ENCODE results near the gene NUP93.

DNA sequence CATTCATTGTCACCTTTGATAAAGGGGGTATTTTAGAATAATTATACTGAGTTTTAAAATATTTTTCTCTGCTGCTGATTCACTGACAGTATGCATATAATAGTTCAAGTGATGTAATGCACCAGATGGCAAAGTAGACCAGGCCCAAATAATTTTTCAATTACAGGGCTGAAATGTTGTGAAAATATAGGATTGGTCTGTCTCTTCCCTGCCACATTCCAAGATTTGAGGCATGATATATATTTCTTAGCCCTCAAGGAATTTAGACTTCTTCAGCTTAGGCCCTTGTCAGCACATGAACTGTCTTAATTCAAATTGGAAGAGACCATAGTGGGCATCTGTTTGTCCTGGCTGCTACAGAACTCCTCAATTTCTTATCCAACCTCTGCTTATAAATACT, 95.9 kb downstream of the NUP93 start:
- TF ChIP-seq, protein P1, sequence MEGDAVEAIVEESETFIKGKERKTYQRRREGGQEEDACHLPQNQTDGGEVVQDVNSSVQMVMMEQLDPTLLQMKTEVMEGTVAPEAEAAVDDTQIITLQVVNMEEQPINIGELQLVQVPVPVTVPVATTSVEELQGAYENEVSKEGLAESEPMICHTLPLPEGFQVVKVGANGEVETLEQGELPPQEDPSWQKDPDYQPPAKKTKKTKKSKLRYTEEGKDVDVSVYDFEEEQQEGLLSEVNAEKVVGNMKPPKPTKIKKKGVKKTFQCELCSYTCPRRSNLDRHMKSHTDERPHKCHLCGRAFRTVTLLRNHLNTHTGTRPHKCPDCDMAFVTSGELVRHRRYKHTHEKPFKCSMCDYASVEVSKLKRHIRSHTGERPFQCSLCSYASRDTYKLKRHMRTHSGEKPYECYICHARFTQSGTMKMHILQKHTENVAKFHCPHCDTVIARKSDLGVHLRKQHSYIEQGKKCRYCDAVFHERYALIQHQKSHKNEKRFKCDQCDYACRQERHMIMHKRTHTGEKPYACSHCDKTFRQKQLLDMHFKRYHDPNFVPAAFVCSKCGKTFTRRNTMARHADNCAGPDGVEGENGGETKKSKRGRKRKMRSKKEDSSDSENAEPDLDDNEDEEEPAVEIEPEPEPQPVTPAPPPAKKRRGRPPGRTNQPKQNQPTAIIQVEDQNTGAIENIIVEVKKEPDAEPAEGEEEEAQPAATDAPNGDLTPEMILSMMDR (optimal IDR thresholded peaks at IDR 0.05 in 1 of 3, IDR thresholded peaks at IDR 0.05 in 1 of 3, conservative IDR thresholded peaks at IDR 0.05 in 1 of 3; ENCODE audit: extremely low read depth in 1 of 3, insufficient read depth in 2 of 3, low read length in 3 of 3): no peak
- TF ChIP-seq EZH2 (IDR thresholded peaks at IDR 0.05; ENCODE audit: low read length): no peak

Data from keratinocyte (primary cell).